K562 (cell line): ENCODE measurements around the gene PTGES3. TPM values are rescaled to one million over a fixed set of nuclear protein-coding genes. Genes with fewer than 3 reads are reported as not detected.

Experiments used
- BRCA1 ChIP-seq, 2 experiments: fragments of 450-650 bp in 1 of 2; sonication (generic) in 1 of 2; formaldehyde crosslinking in 1 of 2; IDR thresholded peaks; 2 replicates each; pipeline versions ENCODE4 v1.5.0 to v1.6.1; 2017 to 2020; ENCODE audit warnings: mild to moderate bottlenecking in 1 of 2, missing genetic modification reagents in 1 of 2
- CXXC5 ChIP-seq: fragments of 250-450 bp; sonication (Bioruptor Pico); IDR thresholded peaks from 2 replicates; pipeline ENCODE4 v1.8.0; 2022; ENCODE audit warnings: inconsistent platforms, mild to moderate bottlenecking, moderate library complexity
- FOS ChIP-seq: IDR thresholded peaks from 3 replicates; pipeline ENCODE4 v1.6.1; 2011; ENCODE audit not compliant: insufficient read length; ENCODE audit errors: extremely low read depth
- FOXA3 ChIP-seq, 2 experiments: fragments of 450-650 bp in 1 of 2; sonication (generic) in 1 of 2; formaldehyde crosslinking; IDR thresholded peaks in 1 of 2; conservative IDR thresholded peaks in 1 of 2; 2 replicates each; pipeline versions ENCODE4 v1.4.0 to v1.8.0; 2020 to 2022; ENCODE audit warnings: mild to moderate bottlenecking in 2 of 2, missing genetic modification reagents in 1 of 2
- FOXK2 ChIP-seq, 2 experiments: fragments of 450-650 bp; IDR thresholded peaks in 1 of 2; conservative IDR thresholded peaks in 1 of 2; 2 replicates each; pipeline ENCODE4 v1.6.1; 2016; ENCODE audit warnings: low read depth in 2 of 2, mild to moderate bottlenecking in 1 of 2
- HDAC1 ChIP-seq, 2 experiments: fragments of 450-650 bp; IDR thresholded peaks; 2 replicates each; pipeline ENCODE4 v1.6.1; 2016 to 2017; ENCODE audit warnings: inconsistent platforms in 1 of 2, mild to moderate bottlenecking in 1 of 2, moderate library complexity in 1 of 2
- HNRNPUL1 ChIP-seq: fragments of 200-400 bp; formaldehyde crosslinking; IDR thresholded peaks from 2 replicates; pipeline ENCODE4 v1.6.1; 2017; ENCODE audit warnings: low read length
- MTA3 ChIP-seq: fragments of 450-650 bp; formaldehyde crosslinking; IDR thresholded peaks from 2 replicates; pipeline ENCODE4 v1.6.1; 2017; ENCODE audit warnings: mild to moderate bottlenecking, borderline replicate concordance
- NR2C1 ChIP-seq, 2 experiments: fragments of 450-650 bp; IDR thresholded peaks; 2 replicates each; pipeline ENCODE4 v1.6.1; 2017; ENCODE audit warnings: mild to moderate bottlenecking in 2 of 2, antibody characterized with exemption in 1 of 2, inconsistent platforms in 1 of 2, missing compliant biosample characterization in 1 of 2, missing genetic modification characterization in 1 of 2
- POLR3A ChIP-seq: IDR thresholded peaks from 2 replicates; pipeline ENCODE4 v1.6.1; 2011; ENCODE audit warnings: borderline replicate concordance, mild to moderate bottlenecking, moderate library complexity; ENCODE audit not compliant: insufficient read length, insufficient read depth; ENCODE audit errors: extremely low read depth
- RB1 ChIP-seq: fragments of 450-650 bp; IDR thresholded peaks from 2 replicates; pipeline ENCODE4 v1.6.1; 2017; ENCODE audit warnings: low read depth, mild to moderate bottlenecking
- SREBF2 ChIP-seq: sonication (generic); formaldehyde crosslinking; IDR thresholded peaks from 2 replicates; pipeline ENCODE4 v1.4.0; 2020; ENCODE audit warnings: mild to moderate bottlenecking, missing genetic modification reagents
- SRSF7 ChIP-seq: fragments of 200-400 bp; formaldehyde crosslinking; optimal IDR thresholded peaks from 2 replicates; pipeline ENCODE3; 2017; ENCODE audit warnings: mild to moderate bottlenecking, low read depth, low read length
- ZNF764 ChIP-seq: fragments of 250-450 bp; sonication (Bioruptor Pico); IDR thresholded peaks from 2 replicates; pipeline ENCODE4 v1.4.0; 2020; ENCODE audit warnings: low read depth, mild to moderate bottlenecking, moderate library complexity
- ZNF830 ChIP-seq: fragments of 250-450 bp; sonication (Bioruptor Pico); IDR thresholded peaks from 2 replicates; pipeline ENCODE4 v1.5.0; 2021; ENCODE audit warnings: mild to moderate bottlenecking
- ZSCAN29 ChIP-seq: fragments of 450-650 bp; IDR thresholded peaks from 2 replicates; pipeline ENCODE4 v1.6.1; 2017
- polyA plus RNA-seq, 8 experiments: library from polyadenylated mRNA; depleted of rRNA in 4 of 8; stranded (reverse) in 5 of 8; unstranded in 3 of 8; fragments of >200 nt; fragmentation: Nextera tagmentation in 2 of 8; fragmentation: Illumina TruSeq in 1 of 8; extraction: Ambion mirVana in 2 of 8; extraction: Trizol in 1 of 8; gene quantifications; 2 replicates each; pipeline versions ENCODE4 v1.2.1 to v1.2.3, GENCODE V29; 2011 to 2014; ENCODE audit warnings: inconsistent platforms in 1 of 8, missing spikeins in 1 of 8
- total RNA-seq, 7 experiments: library from RNA; depleted of rRNA in 6 of 7; stranded (reverse); fragments of >200 nt in 6 of 7; fragmentation: Illumina TruSeq in 2 of 7; extraction: Trizol in 2 of 7; gene quantifications; 2 replicates each; pipeline versions ENCODE4 v1.2.1 to v1.2.3, GENCODE V29; 2011 to 2021; ENCODE audit warnings: low replicate concordance in 1 of 7
- TF ChIP-seq, protein P1 (sequence below): sonication (generic); formaldehyde crosslinking; IDR thresholded peaks from 2 replicates; pipeline ENCODE4 v1.8.0; 2022; ENCODE audit warnings: missing genetic modification reagents, mild to moderate bottlenecking, borderline replicate concordance
- TF ChIP-seq, protein P2 (sequence below): fragments of 250-450 bp; sonication (Bioruptor Pico); IDR thresholded peaks from 2 replicates; pipeline ENCODE4 v1.8.0; 2022; ENCODE audit warnings: moderate library complexity, mild to moderate bottlenecking, inconsistent platforms
- TF ChIP-seq, protein P3 (sequence below): fragments of 450-650 bp; formaldehyde crosslinking; IDR thresholded peaks from 2 replicates; pipeline ENCODE4 v1.4.0; 2020; ENCODE audit warnings: mild to moderate bottlenecking, moderate library complexity
- TF ChIP-seq, protein P4 (sequence below), 2 experiments: fragments of 450-650 bp in 1 of 2; sonication (generic) in 1 of 2; formaldehyde crosslinking in 1 of 2; IDR thresholded peaks in 1 of 2; conservative IDR thresholded peaks in 1 of 2; 2 replicates each; pipeline versions ENCODE4 v1.6.1 to v1.8.1; 2016 to 2023; ENCODE audit warnings: mild to moderate bottlenecking in 2 of 2, moderate library complexity in 2 of 2, inconsistent platforms in 1 of 2, missing genetic modification reagents in 1 of 2

PTGES3 gene
- total and polyA plus RNA-seq, 9 of the 15 experiments (the other 6 are each of a cell fraction or from before 2014, with no cell fraction given), result 163 to 501 (median 213) TPM

DNA sequence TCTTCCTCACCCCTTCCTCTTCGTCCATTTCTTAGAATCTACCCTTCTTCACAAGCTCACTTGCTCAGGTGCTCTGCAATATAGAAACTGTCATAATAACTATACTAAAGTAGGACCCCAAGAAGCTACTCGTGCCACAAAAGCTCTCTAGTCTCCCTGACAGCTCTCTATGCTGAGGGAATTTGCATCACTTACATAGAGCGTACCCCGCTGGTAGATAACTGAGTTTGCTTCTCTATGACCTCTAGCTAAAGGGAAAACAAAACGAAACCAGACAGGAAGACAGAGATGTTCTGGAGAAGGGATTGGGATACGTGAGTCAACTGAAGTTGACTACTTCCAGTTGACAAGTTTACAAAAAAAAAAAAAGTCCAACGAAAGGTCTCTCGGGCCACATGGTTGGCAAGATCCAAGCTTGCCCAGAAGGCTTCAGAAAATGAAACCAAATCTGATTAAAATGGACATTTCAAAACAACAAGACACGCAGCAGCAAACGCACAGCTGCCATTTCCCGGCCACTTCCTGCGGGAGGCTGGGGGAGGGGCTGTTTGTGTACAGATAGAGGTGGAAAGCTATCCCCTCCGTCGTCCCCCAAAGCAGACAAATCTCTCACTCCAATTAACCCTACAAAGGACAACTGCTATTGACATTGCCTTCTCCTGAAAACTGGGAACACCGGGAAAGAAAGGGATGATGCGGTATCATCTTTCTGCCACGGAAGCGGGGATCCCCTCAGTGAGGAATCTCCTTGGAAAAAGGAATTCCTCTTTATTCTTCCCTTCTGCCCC lies 59.2 kb downstream of the PTGES3 start (continued):
- TF ChIP-seq, protein P1, sequence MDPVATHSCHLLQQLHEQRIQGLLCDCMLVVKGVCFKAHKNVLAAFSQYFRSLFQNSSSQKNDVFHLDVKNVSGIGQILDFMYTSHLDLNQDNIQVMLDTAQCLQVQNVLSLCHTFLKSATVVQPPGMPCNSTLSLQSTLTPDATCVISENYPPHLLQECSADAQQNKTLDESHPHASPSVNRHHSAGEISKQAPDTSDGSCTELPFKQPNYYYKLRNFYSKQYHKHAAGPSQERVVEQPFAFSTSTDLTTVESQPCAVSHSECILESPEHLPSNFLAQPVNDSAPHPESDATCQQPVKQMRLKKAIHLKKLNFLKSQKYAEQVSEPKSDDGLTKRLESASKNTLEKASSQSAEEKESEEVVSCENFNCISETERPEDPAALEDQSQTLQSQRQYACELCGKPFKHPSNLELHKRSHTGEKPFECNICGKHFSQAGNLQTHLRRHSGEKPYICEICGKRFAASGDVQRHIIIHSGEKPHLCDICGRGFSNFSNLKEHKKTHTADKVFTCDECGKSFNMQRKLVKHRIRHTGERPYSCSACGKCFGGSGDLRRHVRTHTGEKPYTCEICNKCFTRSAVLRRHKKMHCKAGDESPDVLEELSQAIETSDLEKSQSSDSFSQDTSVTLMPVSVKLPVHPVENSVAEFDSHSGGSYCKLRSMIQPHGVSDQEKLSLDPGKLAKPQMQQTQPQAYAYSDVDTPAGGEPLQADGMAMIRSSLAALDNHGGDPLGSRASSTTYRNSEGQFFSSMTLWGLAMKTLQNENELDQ, result no peak
- no peak for TF ChIP-seq RB1
- peak; percentile 55 for TF ChIP-seq CXXC5
- TF ChIP-seq SRSF7, result no peak
- TF ChIP-seq POLR3A, result no peak
- TF ChIP-seq HDAC1 (IDR thresholded peaks at IDR 0.05), result peak in 1 of 2 experiments; percentile 53; a peak in 2 of 4 replicates
- TF ChIP-seq MTA3, result 0 out of 2 replicates have a peak, but pooled peaks have one; percentile 38
- TF ChIP-seq FOXK2 (conservative IDR thresholded peaks at IDR 0.05 in 1 of 2, IDR thresholded peaks at IDR 0.05 in 1 of 2; ENCODE audit: low read depth in 2 of 2), result peak in 1 of 2 experiments; percentile 57; a peak in 2 of 4 replicates
- TF ChIP-seq, protein P2, sequence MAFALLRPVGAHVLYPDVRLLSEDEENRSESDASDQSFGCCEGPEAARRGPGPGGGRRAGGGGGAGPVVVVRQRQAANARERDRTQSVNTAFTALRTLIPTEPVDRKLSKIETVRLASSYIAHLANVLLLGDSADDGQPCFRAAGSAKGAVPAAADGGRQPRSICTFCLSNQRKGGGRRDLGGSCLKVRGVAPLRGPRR (CRISPR knock-in tag), result no peak
- no peak for TF ChIP-seq ZNF764 (CRISPR knock-in tag)
- TF ChIP-seq, protein P3, sequence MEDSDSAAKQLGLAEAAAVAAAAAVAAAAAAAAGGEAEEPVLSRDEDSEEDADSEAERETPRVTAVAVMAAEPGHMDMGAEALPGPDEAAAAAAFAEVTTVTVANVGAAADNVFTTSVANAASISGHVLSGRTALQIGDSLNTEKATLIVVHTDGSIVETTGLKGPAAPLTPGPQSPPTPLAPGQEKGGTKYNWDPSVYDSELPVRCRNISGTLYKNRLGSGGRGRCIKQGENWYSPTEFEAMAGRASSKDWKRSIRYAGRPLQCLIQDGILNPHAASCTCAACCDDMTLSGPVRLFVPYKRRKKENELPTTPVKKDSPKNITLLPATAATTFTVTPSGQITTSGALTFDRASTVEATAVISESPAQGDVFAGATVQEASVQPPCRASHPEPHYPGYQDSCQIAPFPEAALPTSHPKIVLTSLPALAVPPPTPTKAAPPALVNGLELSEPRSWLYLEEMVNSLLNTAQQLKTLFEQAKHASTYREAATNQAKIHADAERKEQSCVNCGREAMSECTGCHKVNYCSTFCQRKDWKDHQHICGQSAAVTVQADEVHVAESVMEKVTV (CRISPR knock-in tag), result no peak
- no peak for TF ChIP-seq HNRNPUL1
- TF ChIP-seq FOXA3 (CRISPR knock-in tag; conservative IDR thresholded peaks at IDR 0.05 in 1 of 2, IDR thresholded peaks at IDR 0.05 in 1 of 2), result no peak
- TF ChIP-seq, protein P4, sequence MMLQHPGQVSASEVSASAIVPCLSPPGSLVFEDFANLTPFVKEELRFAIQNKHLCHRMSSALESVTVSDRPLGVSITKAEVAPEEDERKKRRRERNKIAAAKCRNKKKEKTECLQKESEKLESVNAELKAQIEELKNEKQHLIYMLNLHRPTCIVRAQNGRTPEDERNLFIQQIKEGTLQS (IDR thresholded peaks at IDR 0.05), result no peak
- TF ChIP-seq, protein P4 (CRISPR knock-in tag; conservative IDR thresholded peaks at IDR 0.05), result no peak
- peak; percentile 86; the same call in 1 of the 2 replicates for TF ChIP-seq SREBF2 (CRISPR knock-in tag)
- no peak for TF ChIP-seq ZSCAN29
- TF ChIP-seq ZNF830, result no peak
- no peak for TF ChIP-seq BRCA1 (IDR thresholded peaks at IDR 0.05)
- no peak for TF ChIP-seq BRCA1 (CRISPR knock-in tag; IDR thresholded peaks at IDR 0.05)
- TF ChIP-seq NR2C1 (IDR thresholded peaks at IDR 0.05), result no peak
- no peak for TF ChIP-seq NR2C1 (tag; IDR thresholded peaks at IDR 0.05)
- no peak for TF ChIP-seq FOS
